OCI-LY3 (cell line): Measurements from ENCODE around the gene FAM174A.

Experiments
- CTCF ChIP-seq: fragments of 200-600, 300-600 bp; sonication (generic); IDR thresholded peaks from 2 replicates; pipeline ENCODE4 v1.5.1; 2014; ENCODE audit warnings: antibody characterized with exemption, low read length, low read depth
- EZH2phosphoT487 ChIP-seq: fragments of 200-600 bp; shearing (Covaris generic); IDR thresholded peaks from 2 replicates; pipeline ENCODE4 v1.6.1; 2018; ENCODE audit warnings: antibody characterized with exemption, mixed run types, low read depth

GRCh38 chr5:100576217-100576751 is 41.1 kb downstream of the FAM174A start:
- TF ChIP-seq CTCF: no peak
- no peak for TF ChIP-seq EZH2phosphoT487
